Right atrium auricular region (tissue), 2 donors: ENCODE results near the gene SRSF9. TPM values are rescaled to one million over a fixed set of nuclear protein-coding genes. Genes with fewer than 3 reads are reported as not detected.

Experiments used
- DNase-seq: peaks from one replicate; pipeline ENCODE4 v3.0.0-alpha.2; 2019; ENCODE audit warnings: low spot score
- H3K27ac ChIP-seq, 2 donors: fragments of 200-600 bp; sonication (generic); 1 replicate in 1 of 2; 2 replicates in 1 of 2; pipeline ENCODE4 v1.5.1; 2016 to 2019
- H3K27me3 ChIP-seq, 2 donors: fragments of 200-600 bp; sonication (generic); one replicate each; pipeline versions ENCODE4 v1.5.1 to v1.6.0; 2017 to 2019
- H3K36me3 ChIP-seq: fragments of 200-600 bp; sonication (generic); one replicate; pipeline ENCODE4 v1.5.1; 2016
- H3K4me1 ChIP-seq, 2 donors: fragments of 200-600 bp; sonication (generic); one replicate each; pipeline versions ENCODE4 v1.5.1 to v1.6.0; 2017 to 2019
- H3K4me3 ChIP-seq, 2 donors: fragments of 200-600 bp; sonication (generic); 1 replicate in 1 of 2; 2 replicates in 1 of 2; pipeline ENCODE4 v1.5.1; 2017 to 2019; ENCODE audit warnings: mild to moderate bottlenecking in 1 of 2, moderate library complexity in 1 of 2
- H3K9me3 ChIP-seq, 2 donors: fragments of 200-600 bp; sonication (generic); one replicate each; pipeline ENCODE4 v1.5.1; 2019
- CTCF ChIP-seq, 2 donors: fragments of 200-600 bp; sonication (generic); IDR thresholded peaks; one replicate each; pipeline ENCODE4 v1.5.1; 2019; ENCODE audit warnings: antibody characterized with exemption in 2 of 2
- total RNA-seq, 2 donors: library from RNA; depleted of rRNA; stranded (reverse); fragments of >200 nt; gene quantifications; one replicate each; pipeline ENCODE4 v1.1.0, GENCODE V29; 2016

Gene SRSF9
- total RNA-seq, 2 donors from 2014 or later, result 18.7 to 31.4 TPM

GRCh38 chr12:120468821-120469449 is 613 bp downstream of the SRSF9 start:
- H3K27me3 ChIP-seq, result no peaks in the 10 kb centered on the region
- H3K36me3 ChIP-seq, result peaks cover 26% of the 10 kb centered on the region
- no peaks in the 10 kb centered on the region for H3K9me3 ChIP-seq
- H3K27ac ChIP-seq, result peak overlapping the region; percentile 85 to 94
- DNase-seq, result no peak
- TF ChIP-seq CTCF (IDR thresholded peaks at IDR 0.05), result no peak
- H3K4me3 ChIP-seq, result peak overlapping the region; percentile 67 to 87
- peaks cover 0 to 35% of the 10 kb centered on the region in 2 donors for H3K4me1 ChIP-seq

- Histone ChIP-seq H3K36me3 (peaks cover 31% of the 10 kb centered on the region), H3K27me3 (no peaks in the 10 kb centered on the region), H3K4me1 (peaks cover 0 to 35% of the 10 kb centered on the region in 2 donors), H3K9me3 (no peaks in the 10 kb centered on the region), H3K27ac (peak overlapping the region; percentile 85 to 94), H3K4me3 (peak overlapping the region; percentile 67 to 87)
- no peak for DNase-seq
- no peak for TF ChIP-seq CTCF (IDR thresholded peaks at IDR 0.05)
Observed at GRCh38 chr12:120468325-120468820, 1.2 kb downstream of the SRSF9 start.

GRCh38 chr12:120467439-120467838 is 2.1 kb downstream of the SRSF9 start:
- no peaks in the 10 kb centered on the region for H3K9me3 ChIP-seq
- H3K4me3 ChIP-seq, result no peak overlapping the region
- no peak for TF ChIP-seq CTCF (IDR thresholded peaks at IDR 0.05)
- DNase-seq, result no peak
- H3K36me3 ChIP-seq, result peaks cover 41% of the 10 kb centered on the region
- no peak overlapping the region for H3K27ac ChIP-seq
- no peaks in the 10 kb centered on the region for H3K27me3 ChIP-seq
- peaks cover 0 to 35% of the 10 kb centered on the region in 2 donors for H3K4me1 ChIP-seq

GRCh38 chr12:120466560-120467315 is 2.8 kb downstream of the SRSF9 start:
- H3K9me3 ChIP-seq, result no peaks in the 10 kb centered on the region
- no peaks in the 10 kb centered on the region for H3K27me3 ChIP-seq
- DNase-seq, result no peak
- TF ChIP-seq CTCF (IDR thresholded peaks at IDR 0.05), result peak; percentile 30 to 59
- H3K4me3 ChIP-seq, result no peak overlapping the region
- peaks cover 0 to 35% of the 10 kb centered on the region in 2 donors for H3K4me1 ChIP-seq
- H3K36me3 ChIP-seq, result peaks cover 48% of the 10 kb centered on the region
- no peak overlapping the region for H3K27ac ChIP-seq

- Histone ChIP-seq H3K4me3 (no peak overlapping the region), H3K4me1 (peaks cover 0 to 34% of the 10 kb centered on the region in 2 donors), H3K36me3 (peaks cover 57% of the 10 kb centered on the region), H3K27ac (no peak overlapping the region), H3K27me3 (no peaks in the 10 kb centered on the region), H3K9me3 (no peaks in the 10 kb centered on the region)
- TF ChIP-seq CTCF (IDR thresholded peaks at IDR 0.05), result no peak
- no peak for DNase-seq
Observed at GRCh38 chr12:120465756-120466155, 3.8 kb downstream of the SRSF9 start.
